ENCODE data around the gene USP36. TPM values are rescaled to one million over a fixed set of nuclear protein-coding genes. Genes with fewer than 3 reads are reported as not detected.

The USP36 gene
- total RNA-seq, 1 experiment from 2014 or later: 113 TPM

- CTCF ChIA-PET: no interaction called here
- POLR2A ChIA-PET: no interaction called here
These were observed 46.6 kb downstream of the USP36 start for GRCh38 chr17:78793968-78794367.

GRCh38 chr17:78793415-78793814 is 47.2 kb downstream of the USP36 start:
- Histone ChIP-seq H3K4me3 (ENCODE audit: low read depth in 2 of 2, low read length in 2 of 2) (no peak overlapping the region), H3K4me1 (ENCODE audit: control insufficient read depth, insufficient read depth, low read length) (no peaks in the 10 kb centered on the region), H3K27ac (ENCODE audit: low read length) (no peak overlapping the region), H3K27me3 (ENCODE audit: control insufficient read depth, insufficient read depth, low read length) (no peaks in the 10 kb centered on the region), H3K36me3 (ENCODE audit: control insufficient read depth, insufficient read depth, low read length) (0 out of 2 replicates have a peak, but pooled peaks cover 9% of the 10 kb centered on the region), H3K9me3 (ENCODE audit: control insufficient read depth, insufficient read depth, low read depth, low read length) (no peaks in the 10 kb centered on the region)
- intact Hi-C loops (cut with micrococcal nuclease; ENCODE audit: unreplicated experiment): no loop called here
- no peak for TF ChIP-seq CTCF (IDR thresholded peaks at IDR 0.05)
- TF ChIP-seq POLR2AphosphoS5 (IDR thresholded peaks at IDR 0.05; ENCODE audit: low read depth, low read length): no peak
- no peak for TF ChIP-seq REST (IDR thresholded peaks at IDR 0.05; ENCODE audit: insufficient read depth in 1 of 2, low read depth in 2 of 2, low read length in 1 of 2)
- no peak for TF ChIP-seq SIN3A (IDR thresholded peaks at IDR 0.05; ENCODE audit: borderline replicate concordance, insufficient read depth, low read depth, low read length)
- TF ChIP-seq TCF7L2 (IDR thresholded peaks at IDR 0.05; ENCODE audit: low read depth, low read length): no peak
- DNase-seq (ENCODE audit: low read depth, low spot score) (no peak), ATAC-seq (no peak)
- BruUV-seq (replicated peaks): no TSS peak
- in situ Hi-C loops (cut with HindIII; ENCODE audit: low pct_unique_long_range_greater_than_20kb, low sequenced_read_pairs): no loop called here
- ChIA-PET CTCF (no interaction called here), POLR2A (interaction anchor here (0.7 kb wide), 1 partner anchor 384 kb away, joined by 3 read pairs; no protein-coding TSS in a partner anchor)

More at GRCh38 chr17:78793968-78794367, 46.6 kb downstream of the USP36 start:
- no peaks in the 10 kb centered on the region for H3K9me3 ChIP-seq (ENCODE audit: control insufficient read depth, insufficient read depth, low read depth, low read length)
- H3K27ac ChIP-seq (ENCODE audit: low read length): no peak overlapping the region
- H3K27me3 ChIP-seq (ENCODE audit: control insufficient read depth, insufficient read depth, low read length): no peaks in the 10 kb centered on the region
- DNase-seq (ENCODE audit: low read depth, low spot score): no peak
- no peak for TF ChIP-seq TCF7L2 (IDR thresholded peaks at IDR 0.05; ENCODE audit: low read depth, low read length)
- no peak for TF ChIP-seq POLR2AphosphoS5 (IDR thresholded peaks at IDR 0.05; ENCODE audit: low read depth, low read length)
- TF ChIP-seq REST (IDR thresholded peaks at IDR 0.05; ENCODE audit: insufficient read depth in 1 of 2, low read depth in 2 of 2, low read length in 1 of 2): no peak
- no peak for TF ChIP-seq SIN3A (IDR thresholded peaks at IDR 0.05; ENCODE audit: borderline replicate concordance, insufficient read depth, low read depth, low read length)
- TF ChIP-seq CTCF (IDR thresholded peaks at IDR 0.05): no peak
- in situ Hi-C loops (cut with HindIII; ENCODE audit: low pct_unique_long_range_greater_than_20kb, low sequenced_read_pairs) (no loop called here), intact Hi-C loops (cut with micrococcal nuclease; ENCODE audit: unreplicated experiment) (no loop called here)
- BruUV-seq (replicated peaks): no TSS peak
- H3K36me3 ChIP-seq (ENCODE audit: control insufficient read depth, insufficient read depth, low read length): 0 out of 2 replicates have a peak, but pooled peaks cover 9% of the 10 kb centered on the region
- H3K4me1 ChIP-seq (ENCODE audit: control insufficient read depth, insufficient read depth, low read length): no peaks in the 10 kb centered on the region
- H3K4me3 ChIP-seq (ENCODE audit: low read depth in 2 of 2, low read length in 2 of 2): no peak overlapping the region
- ATAC-seq: no peak
